HEK293T (cell line): ENCODE data around the gene MAGI3.

ENCODE experiments used
- FOXK2 ChIP-seq: fragments of 450-650 bp; IDR thresholded peaks from 2 replicates; pipeline ENCODE4 v1.6.1; 2016; ENCODE audit warnings: mild to moderate bottlenecking
- SUZ12 ChIP-seq: fragments of 450-650 bp; IDR thresholded peaks from 2 replicates; pipeline ENCODE4 v1.6.1; 2016; ENCODE audit warnings: mild to moderate bottlenecking
- ZNF384 ChIP-seq: fragments of 450-650 bp; IDR thresholded peaks from 2 replicates; pipeline ENCODE4 v1.6.1; 2016

DNA sequence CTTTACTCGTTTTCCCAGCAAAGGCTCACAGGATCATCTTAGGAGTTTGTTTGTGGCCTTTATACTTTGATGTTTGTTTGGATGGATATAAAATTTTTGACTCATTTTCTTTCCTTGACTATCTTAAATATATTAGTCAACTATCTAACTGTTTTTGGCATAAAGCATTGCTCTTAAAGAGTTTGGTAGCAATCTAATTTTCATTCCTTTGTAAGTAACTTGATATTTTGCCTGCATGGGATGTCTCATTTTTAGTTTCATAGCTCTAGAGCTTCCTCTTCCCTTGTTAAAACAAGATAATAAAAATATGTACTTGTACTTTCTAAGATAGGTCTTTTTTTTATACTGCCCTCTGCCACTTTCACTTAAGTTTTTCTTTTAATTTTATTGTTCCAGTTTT is 161.9 kb downstream of the MAGI3 start:
- TF ChIP-seq FOXK2 (no peak), SUZ12 (no peak), ZNF384 (no peak)
